GM18508 (cell line): ENCODE measurements around the gene DUSP15.
"Not testable (repeated sequence)": the region's sequence is repeated elsewhere in the genome, so short reads cannot be mapped to it uniquely, and the experiment has no call there.

ENCODE experiments used
- ATAC-seq: cut with Tn5 transposase; IDR thresholded peaks from one replicate; pipeline ENCODE4 v1.9.1; 2021; ENCODE audit warnings: moderate number of reproducible peaks; ENCODE audit not compliant: insufficient read depth, unreplicated experiment

Gene DUSP15

GRCh38 chr20:31842471-31843157 is 27.7 kb downstream of the DUSP15 start:
- ATAC-seq, result no peak

- ATAC-seq, result no peak
Observed at GRCh38 chr20:31841928-31842327, 28.4 kb downstream of the DUSP15 start.

DNA sequence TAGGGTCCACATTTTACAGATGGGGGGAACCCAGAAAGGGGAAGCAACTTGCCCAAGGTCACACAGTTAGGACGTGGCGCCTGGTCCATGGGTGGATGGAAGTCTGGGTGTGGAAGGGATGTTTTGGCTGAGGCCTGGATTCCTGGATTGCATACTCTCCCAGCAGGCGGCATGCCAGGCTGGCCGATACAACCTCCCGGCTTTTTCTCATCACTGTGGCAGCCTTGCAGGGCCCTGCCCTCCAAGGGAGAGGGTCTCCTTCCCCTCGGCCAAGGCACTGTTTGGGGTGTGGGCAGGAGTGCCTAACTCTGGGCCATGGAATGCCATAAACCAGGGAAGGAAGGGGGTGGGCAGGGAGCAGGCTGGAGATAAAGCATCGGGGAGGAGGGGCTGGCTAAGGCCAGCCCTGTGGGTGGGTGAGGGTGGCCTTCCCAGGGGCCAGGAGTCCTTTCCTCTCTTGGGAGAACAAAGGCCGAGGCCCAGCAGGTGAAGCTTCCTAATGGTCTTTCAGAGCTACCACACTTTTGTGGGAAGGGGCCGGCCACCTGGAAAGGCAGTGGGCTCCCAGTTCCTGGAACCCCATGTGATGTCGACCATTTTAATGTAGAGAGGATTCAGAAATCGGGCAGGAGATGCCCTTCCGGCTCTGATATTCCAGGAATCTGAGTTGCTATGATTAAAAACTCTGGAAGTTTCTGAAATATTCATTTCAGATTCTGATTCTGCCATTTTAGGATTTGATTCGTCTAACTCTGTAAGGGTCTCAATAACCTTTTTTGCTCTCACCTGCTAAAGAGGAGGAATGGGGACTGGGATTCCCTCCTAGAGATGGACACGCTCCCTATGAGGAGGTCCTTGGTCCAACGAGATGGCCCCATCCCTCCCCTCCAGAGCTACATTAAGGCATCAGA is 29.2 kb downstream of the DUSP15 start:
- ATAC-seq, result no peak

DNA sequence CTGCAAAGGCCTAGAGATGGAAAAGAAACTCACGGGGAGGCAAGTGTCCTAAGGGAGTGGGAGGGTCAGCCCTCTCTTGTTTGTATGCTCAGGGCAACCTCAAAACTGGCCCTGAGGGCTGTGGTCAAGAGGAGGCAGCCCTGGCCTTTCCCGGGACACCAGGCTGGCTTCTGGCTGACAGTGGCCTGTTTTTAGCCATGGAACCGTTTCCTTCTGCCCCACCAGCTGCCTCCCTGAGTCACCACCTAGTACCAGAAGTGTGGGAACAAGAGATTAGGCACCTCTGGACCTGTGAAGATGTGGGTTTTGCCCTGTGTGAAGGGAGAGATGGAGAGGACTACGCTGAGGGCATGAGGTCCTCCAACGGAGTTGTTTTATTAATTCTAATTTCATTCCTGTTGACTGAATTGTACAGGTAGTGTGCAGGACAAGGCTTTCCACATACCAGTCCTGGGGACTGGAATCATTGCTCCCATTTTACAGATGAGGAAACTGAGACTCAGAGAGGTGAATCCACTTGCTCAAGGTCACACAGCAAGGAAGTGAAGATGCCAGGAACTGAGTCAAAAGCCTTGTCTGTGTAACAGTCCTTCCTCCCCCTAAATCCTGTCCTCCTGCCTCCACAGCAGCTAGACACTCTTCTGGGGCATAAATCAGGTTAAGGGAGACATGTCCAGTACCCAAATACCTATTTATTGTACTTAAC is 30.4 kb downstream of the DUSP15 start:
- no peak for ATAC-seq

- no peak for ATAC-seq
Observed at GRCh38 chr20:31838646-31839292, 31.6 kb downstream of the DUSP15 start.

GRCh38 chr20:31837896-31838397 is 32.4 kb downstream of the DUSP15 start:
- ATAC-seq, result no peak

DNA sequence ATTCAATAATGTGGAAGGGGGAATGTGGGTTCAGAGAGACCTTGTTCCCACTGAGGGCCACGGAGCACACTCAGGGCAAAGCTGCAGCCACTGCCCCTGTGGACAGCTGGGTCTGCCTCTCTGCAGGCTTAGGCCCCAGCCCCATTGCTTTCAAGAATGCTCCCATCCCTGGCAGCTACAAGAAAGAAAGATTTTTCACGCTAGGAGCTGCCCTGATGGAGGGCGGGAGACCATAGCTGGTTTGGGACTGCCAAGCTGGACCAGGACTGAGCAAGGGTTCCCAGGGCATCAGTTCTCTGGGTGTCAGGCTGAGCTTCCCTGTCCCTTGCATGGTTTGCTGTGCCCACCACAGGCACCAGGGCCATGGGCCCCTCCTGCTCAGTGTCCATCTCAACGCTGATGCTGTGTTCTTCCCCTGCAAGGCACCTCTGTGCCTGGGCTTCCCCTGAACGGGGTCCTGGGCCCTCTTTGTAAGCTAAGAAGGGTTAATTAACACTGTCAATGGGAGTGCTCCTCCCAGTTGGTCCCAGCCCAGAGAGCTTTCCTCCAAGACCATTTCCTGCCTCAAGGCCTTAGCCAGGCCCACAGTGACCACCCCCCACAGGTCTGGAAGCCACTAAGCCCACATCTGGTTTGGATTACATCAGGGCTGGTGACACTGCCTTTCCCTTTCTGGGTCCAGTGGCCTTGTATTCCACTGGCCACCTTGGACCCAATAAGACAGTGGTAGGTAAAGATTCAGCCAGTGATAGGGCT is 33.3 kb downstream of the DUSP15 start:
- ATAC-seq, result no peak

DNA sequence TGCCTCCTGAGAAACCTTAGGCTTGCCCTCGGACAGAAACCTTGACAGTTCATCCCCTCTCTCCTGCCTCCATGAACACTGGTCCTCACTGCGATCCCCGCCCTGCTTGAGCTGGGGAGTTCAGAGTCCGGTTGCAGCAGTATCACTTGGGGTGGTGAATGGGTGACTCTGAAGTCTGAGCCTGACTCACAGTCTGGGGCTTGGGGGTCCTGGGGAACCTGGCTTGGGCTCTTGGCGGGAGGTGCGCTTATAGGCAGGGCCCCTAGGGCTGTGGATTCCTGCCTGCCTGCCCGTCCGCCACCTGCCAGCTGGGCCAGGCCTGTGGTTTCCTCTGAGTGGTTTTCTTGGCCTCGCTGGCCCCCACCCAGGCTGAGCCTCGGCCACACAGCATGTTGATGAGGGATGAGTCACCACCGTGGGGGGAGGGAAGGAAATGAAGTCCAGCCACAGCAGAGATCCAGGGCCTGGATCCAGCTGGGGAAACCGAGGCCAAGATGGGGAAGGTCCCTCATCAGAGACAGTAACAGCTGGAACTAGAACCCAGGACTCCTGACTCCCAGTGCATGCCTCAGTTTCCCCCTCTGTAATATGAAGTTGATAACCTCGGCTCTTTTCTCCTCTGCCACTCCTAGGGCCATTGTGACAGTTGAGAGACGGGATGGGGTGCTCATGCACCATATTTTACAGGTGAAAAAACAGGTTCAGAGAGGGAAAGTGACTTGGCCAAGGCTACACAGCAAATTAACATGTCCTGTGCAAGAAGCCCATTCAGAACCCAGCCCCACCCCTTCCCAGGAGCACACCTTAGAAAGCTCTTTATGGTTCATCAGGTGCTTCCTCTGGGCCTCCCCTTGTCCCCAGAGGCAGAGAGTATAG is 34.1 kb downstream of the DUSP15 start:
- ATAC-seq, result peak; percentile 70

DNA sequence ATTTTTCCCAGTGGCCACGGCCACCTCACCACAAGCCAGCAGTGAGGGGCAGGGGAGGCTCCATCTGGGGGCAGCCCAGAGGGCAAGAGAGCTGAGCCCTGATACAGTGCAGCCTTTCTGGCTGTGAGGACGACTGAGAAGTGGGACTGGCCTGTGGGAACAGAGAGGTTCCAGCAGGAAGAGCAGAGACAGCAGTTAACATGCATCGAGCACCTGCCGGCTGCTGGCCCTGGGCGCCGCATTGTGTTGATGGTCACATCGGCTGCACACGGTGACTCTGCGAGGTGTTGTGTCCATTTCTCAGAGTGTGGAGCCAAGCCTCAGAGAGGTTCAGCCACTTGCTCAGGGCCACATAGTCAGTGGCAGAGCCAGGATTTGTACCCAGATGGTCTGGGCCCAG is 34.8 kb downstream of the DUSP15 start:
- ATAC-seq, result no peak

GRCh38 chr20:31833931-31834521 is 36.3 kb downstream of the DUSP15 start:
- ATAC-seq, result no peak

- no peak for ATAC-seq
Observed at GRCh38 chr20:31833130-31833930, 37.0 kb downstream of the DUSP15 start.

GRCh38 chr20:31831771-31832306 is 38.5 kb downstream of the DUSP15 start:
- ATAC-seq, result no peak

GRCh38 chr20:31831211-31831610 is 39.1 kb downstream of the DUSP15 start:
- ATAC-seq, result no peak

- ATAC-seq, result no peak
Observed at GRCh38 chr20:31830406-31830981, 39.8 kb downstream of the DUSP15 start.

DNA sequence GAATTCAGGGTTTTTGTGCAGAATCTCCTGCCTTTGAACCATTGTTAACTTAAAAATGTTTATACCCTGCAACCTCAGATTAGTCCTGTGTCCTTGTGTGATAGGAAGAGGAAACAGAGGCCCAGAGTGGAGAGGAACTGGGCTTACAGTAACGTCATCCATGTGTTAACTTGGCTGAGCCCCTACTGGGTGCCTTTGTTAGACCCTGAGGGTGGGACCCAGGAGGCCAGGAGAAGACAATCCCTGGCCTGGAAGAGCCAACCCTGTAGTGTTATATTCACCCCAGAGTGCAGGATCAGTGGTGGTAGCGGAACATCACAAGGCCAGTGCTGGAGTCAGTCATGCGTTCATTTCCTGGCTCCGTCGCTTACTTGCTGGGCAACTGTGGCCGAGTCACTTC is 40.6 kb downstream of the DUSP15 start:
- no peak for ATAC-seq

DNA sequence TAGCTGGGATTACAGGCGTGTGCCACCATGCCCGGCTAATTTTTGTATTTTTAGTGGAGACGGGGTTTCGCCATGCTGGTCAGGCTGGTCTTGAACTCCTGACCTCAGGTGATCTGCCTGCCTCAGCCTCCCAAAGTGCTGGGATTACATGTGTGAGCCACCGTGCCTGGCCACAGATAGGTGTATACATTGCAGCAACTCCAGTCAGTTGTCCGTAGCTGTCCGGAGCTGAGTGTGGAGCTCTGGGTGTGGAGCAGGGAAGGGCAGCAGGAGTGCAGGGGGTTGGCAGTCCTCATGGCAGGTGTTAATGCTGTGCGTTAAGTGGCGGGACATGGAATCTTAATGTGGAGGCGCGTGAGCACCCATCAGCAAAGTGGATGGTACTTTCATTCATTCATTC is 42.3 kb downstream of the DUSP15 start:
- ATAC-seq, result not testable (repeated sequence)

DNA sequence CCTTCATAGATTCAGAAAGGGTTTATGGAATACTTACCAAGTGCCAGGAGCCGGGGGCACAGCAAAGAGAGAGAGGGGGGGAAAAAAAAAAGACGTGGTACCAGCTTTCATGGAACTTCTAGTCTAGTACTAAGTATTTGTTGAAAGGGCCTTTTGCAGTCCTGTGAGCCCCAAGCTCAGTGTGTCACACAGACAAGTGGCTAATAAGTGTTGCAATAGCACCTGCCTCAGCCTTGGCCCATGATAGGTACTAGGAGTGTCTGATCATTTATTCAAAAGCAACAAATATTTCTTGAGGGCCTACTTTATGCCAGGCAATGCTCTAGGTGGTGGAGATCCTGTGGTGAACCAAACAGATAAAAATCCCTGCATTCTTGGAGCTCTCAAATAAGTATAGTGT is 43.3 kb downstream of the DUSP15 start:
- ATAC-seq, result no peak
